HG03432 (cell line): ENCODE results near the gene CRB2.
"Not testable (repeated sequence)": the region's sequence is repeated elsewhere in the genome, so short reads cannot be mapped to it uniquely, and the experiment has no call there.

Experiments
- ATAC-seq: cut with Tn5 transposase; IDR thresholded peaks from one replicate; pipeline ENCODE4 v1.9.1; 2021; ENCODE audit warnings: mild to moderate bottlenecking, moderate library complexity; ENCODE audit not compliant: unreplicated experiment

CRB2 gene

DNA sequence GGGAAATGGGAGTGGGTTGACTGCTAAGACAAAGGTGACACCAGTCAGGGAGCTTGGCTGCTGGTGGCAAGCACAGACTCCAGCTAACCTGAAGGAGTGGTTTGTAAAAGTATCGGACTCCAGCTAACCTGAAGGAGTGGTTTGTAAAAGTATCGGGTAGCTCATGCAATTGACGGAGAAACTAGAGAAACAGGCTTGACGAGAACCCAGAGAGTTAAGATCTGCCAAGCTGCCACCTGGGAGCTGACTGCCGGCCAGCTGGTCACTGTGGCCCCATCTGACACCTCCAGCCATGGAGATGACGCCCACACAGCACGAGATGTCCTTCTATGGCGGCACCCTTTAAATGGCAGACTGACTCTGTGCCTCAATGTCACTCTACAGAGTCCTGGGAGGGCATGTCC is 28.3 kb upstream of the CRB2 start:
- no peak for ATAC-seq

- ATAC-seq = no peak
These were observed 26.6 kb upstream of the CRB2 start for GRCh38 chr9:123329329-123329955.

DNA sequence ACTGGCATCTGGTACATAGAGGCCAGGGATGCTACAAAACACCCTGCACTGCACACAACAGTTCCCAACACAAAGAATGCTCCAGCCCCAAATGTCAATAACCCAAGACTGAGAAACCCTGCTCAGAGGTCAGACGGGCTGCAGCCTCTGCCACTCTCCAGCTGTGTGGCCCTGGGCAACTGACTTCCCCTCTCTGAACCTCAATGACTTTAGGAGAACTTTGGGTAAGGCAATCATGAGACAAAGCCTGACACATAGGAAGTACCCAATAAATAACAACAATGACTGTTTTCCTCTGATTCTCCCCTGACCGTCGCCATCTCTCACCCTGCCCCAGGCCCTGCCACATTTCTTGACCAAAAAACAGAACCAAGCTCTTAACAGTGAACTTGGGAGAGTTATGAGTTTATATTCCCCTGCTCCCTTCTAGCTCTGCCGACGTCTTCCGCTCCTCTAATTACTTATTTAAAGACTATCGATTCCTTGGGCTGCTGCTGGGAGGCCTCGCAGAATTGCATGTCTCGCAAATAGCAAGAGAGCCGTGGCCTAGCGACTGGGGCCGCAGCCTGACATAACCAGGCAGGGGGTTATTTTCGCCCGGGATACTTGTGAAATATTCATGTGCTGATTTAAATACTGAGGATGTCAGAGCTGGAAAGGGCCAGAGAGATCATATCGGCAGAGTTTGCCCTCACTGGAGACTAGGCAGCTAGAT is 24.5 kb upstream of the CRB2 start:
- no peak for ATAC-seq

DNA sequence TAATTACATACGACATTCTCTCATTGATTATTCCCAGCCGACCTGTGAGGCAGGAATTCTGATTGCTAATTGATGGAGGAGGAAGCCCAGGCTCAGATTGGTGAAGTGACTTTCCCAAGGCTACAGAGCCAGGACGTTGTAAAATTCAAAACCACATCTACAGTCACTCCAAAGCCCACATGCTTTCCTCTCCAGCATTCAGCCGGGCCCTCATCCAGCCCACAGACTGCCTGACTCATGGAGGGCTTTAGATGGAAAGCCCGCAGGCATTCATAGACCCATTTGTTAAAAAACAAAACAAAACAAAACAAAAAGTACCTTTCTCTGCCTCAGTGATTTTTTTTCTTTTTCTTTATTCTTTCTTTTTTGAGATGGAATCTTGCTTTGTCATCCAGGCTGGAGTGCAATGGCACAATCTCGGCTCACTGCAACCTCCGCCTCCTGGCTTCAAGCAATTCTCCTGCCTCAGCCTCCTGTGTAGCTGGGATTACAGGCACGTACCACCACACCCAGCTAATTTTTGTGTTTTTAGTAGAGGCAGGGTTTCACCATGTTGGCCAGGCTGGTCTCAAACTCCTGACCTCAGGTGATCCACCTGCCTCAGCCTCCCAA is 22.8 kb upstream of the CRB2 start:
- not testable (repeated sequence) for ATAC-seq

DNA sequence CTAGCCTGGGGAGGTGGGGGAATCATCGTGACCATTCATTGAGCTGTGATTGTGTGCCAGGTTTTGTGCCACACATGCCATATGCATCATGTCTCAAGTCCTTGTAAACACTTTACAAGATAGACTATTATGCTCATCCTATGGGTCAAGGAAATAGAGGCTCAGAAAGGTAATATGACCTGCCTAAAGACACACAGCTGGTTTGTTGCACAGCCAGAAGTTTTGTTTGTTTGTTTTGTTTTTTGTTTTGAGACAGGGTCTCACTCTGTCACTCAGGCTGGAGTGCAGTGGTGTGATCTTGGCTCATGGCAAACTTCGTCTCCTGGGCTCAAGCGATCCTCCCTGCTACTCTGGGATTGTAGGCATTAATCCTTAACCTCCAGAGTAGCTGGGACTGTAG is 21.4 kb upstream of the CRB2 start:
- no peak for ATAC-seq

- ATAC-seq = no peak
These were observed 20.6 kb upstream of the CRB2 start for GRCh38 chr9:123335193-123335985.

DNA sequence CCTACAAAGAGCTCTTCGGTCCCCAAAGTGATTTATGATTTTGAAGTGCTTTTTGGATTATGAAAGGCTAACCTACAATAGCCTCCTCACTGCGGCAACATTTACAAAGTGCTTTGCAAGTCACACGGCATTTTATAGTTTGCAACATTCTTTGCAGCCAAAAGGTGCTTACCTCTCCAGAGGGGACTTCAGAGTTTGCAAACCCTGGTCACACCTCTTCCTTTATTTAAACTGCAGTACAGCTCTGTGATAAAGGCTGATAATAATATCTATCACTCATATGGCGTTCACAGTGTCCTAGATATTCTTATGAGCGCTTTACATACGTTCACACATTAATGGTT is 20.0 kb upstream of the CRB2 start:
- ATAC-seq = no peak

DNA sequence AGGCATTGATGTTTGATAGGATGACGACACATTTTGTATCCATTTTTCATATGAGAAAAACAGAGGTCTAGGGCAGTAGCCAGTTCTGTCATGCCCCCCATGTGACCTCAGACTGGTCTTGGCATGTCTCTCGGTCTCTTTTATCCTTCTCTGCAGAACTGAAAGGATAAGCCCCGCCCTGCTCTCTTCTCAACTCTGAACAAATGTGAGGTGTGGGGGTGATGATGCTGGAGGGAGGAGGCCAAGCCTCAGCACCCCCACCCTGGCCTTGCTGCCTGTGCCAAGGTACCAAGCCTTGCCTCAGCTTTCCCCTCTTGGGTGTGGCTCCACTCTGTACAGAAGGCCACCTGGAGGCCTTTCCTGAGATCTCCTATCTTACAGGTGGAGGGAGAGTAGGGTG is 19.5 kb upstream of the CRB2 start:
- ATAC-seq = no peak

DNA sequence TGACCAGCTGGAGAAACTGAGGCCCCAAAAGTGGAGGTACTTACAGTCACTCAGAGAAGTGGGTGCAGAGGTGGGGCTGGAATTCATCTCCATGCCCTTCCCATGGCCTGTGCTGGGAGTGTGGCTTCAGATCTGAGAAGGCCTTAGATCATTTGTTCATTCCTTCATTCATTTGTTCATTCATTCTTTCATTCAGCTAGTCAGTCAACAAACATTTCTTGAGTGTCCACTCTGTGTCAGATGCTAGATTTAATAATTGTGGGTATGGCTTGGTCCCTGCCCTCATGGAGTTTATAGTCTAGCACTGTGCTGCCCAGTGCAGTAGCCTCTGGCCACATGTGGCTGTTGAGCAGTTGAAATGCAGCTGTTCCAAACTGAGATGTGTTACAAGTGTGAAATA is 19.0 kb upstream of the CRB2 start:
- ATAC-seq = no peak

DNA sequence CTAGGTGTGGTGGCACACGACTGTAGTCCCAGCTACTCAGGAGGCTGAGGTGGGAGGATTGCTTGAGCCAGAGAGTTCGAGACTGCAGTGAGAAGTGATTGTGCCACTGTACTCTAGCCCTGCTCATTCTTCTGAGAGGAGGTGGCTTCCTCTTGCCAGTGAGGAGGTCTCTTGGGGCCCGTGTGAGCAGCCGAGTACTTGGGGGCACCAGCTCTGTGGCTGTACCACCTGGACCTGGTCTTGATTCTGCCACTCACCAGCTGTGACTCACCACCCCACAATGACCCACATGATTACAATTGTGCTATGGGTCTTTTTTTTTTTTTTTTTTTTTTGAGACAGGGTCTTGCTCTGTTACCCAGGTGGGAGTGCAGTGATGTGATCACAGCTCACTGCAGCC is 18.0 kb upstream of the CRB2 start:
- ATAC-seq = no peak

- peak; percentile 71 for ATAC-seq
These were observed 17.0 kb upstream of the CRB2 start for GRCh38 chr9:123338710-123339665.

- ATAC-seq = peak; percentile 49
These were observed 16.1 kb upstream of the CRB2 start for GRCh38 chr9:123339666-123340510.

- ATAC-seq = no peak
These were observed 14.2 kb upstream of the CRB2 start for GRCh38 chr9:123341816-123342215.

GRCh38 chr9:123342247-123342646 is 13.8 kb upstream of the CRB2 start:
- no peak for ATAC-seq

- peak; percentile 34 for ATAC-seq
These were observed 12.4 kb upstream of the CRB2 start for GRCh38 chr9:123343443-123344191.

DNA sequence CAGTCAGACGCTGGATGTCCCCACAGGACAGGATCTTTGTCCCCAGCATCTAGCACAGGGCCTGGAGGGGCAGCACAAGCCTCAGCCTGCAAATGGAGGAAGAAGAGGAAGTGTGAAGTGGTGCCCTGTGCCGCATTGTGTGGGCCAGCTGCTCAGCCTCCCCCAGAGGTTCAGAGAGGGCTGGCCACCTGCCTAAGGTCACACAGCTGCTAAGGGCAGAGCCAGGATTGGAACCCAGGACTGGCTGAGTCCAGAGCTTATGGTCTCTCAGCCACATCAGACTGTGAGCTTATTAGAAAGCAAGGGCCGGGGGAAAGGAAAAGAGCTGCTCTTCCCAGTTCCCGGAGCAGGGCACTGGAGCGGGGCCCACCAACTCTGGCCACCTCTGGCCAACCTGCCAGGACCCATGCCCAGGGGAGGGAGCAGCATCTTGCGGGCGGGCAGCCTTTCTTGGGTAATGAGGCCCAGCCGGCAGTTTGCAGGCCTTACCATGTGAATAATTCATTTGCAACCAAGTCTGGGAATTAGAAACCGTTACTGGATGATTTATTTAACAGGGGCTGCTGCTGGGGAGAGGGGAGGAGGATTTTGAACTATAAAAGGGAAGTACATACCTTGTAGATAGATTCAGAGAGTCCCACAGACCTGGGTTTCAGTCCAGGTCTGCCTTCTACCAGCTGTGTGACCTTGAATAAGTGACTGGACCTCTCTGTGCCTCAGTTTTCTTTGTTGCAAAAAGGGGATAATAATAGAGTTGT is 11.6 kb upstream of the CRB2 start:
- no peak for ATAC-seq

- ATAC-seq = no peak
These were observed 10.4 kb upstream of the CRB2 start for GRCh38 chr9:123345567-123345955.

DNA sequence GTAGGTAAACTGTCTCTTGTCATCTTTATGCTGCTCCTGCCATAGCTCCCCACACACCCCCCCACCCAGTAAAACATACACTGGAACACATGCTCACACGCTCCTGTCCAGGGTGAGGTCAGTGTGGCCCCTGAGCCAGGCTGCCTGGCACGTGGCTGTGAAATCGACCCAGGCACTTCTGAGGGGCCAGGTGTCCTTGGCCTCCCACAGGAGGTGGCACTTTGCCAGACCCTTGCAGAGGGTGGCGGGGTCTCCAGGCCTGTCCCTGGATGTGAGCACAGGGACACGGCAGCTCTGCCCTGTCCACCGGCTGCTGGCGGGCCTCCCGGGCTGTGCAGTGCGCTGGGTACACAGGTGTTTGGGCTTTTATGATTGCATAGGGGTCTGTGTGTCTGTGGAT is 10.0 kb upstream of the CRB2 start:
- no peak for ATAC-seq
